GM18511 (cell line): ENCODE results near the gene TSHZ1.
A peak's percentile ranks its signal among the peaks of the same experiment; 100 is the strongest.

Source experiments
- ATAC-seq: cut with Tn5 transposase; IDR thresholded peaks from one replicate; pipeline ENCODE4 v1.9.1; 2021; ENCODE audit warnings: mild to moderate bottlenecking, moderate library complexity; ENCODE audit not compliant: unreplicated experiment

The TSHZ1 gene

DNA sequence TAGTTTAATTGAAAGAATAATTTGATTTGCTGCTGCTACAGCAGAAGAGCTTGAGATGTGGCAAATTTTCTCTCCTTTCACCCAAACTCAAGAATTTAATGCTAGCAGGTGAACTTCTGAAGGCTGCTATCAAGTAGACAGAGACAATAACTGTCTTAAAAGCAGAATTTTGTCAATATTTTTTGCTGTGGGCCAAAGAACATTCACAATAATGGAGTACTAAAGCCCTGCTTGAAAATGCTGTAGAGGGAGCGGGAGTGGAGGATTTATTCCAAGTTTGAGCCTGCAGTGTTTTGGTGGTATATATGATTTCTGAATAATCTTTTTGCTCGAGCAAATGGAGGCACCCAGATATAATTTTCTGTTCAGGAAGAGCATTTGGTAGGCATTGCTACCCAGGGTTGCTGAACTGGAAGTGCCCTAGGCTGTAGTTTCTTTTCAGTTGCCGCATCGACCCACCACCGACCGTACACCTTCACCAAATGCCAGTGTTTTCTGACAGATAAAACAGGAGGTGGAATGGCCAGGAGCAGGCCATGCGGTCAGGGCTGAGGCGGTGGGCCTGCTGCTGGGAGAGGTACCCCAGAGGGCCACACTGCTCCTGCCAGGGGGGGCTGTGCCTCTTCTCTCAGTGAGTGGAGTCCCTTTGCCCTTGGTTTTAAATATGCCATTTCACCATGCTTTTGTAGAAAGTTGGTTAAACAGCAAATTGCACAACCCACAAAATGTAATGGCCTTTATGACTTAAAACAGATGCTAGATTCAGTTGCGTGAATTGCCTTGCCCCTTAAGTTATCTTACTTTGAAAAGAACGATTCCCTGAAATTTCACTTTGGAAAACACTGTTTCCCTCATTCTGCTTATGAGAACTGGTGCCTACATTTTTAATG, 36.4 kb downstream of the TSHZ1 start:
- ATAC-seq = peak; percentile 37

DNA sequence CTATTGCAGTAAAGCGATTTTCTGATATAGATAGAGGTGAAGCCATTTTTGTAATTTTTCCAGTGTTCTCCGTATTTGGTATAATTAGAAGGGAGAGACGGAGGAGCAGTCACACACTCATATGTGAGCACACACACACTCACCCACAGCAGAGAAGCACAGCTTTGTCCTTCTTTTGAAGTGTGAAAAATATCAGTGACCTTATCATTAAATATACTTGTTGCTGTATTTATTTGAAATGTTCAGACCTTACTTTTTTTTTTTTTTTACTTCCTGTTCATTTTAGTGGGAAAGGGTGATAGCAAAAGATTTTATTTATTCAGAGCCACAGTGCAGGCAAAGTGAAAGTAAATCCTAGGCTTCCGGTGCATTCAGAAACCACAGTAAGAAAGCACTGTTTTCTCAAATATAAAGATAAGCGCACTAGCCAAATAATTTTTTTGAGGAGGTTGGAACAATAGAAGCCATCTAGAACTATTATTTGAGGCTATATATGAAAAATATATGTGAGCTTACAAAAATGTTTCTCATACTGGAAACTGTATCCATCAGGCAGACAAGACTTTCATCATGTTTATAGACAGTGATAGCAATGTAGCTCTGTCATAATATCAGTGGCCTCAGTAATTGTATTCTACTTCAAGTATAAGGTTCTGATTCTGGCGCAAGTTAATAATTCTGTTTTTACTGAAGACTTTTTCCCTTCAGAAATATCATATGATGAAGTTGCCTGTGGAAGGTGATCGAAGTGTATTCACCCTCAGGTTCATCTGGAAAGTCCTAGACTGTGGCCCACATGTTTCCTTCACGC, 37.2 kb downstream of the TSHZ1 start:
- peak; percentile 61 for ATAC-seq

DNA sequence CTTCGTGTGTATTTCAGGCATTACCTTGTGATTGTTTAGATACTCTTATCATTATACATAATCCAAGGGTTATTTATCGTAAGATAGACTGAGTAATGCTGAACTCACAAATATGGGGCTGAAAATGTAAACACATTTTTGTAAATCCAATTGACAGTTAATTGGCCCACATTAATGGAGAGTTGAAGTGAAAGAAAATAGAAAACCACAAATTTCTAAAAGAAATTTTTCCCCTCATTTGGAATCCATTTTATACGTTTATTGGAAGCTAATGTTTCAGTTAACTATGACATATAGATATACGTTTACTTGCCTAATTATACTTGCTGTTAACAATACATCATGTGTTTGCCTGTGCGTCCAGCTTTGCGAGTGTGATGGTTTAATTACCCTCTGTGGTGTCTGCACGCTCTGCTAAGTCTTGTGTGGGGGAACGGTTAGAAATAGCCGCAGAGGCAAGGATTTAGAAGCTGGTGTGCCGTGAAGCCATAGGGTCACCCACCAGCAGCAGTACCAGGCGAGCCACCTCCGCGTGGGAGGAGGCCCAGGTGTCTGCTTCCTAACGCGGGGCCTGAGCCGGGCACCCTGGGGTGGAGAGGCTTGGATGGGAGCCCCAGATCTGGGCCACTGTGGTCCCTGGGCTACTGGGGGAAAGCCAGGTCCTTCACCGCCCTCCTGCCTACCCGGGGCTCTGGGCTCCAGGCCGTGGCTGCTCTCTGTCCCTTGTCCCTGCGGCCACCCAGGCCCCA, 38.0 kb downstream of the TSHZ1 start:
- peak; percentile 37 for ATAC-seq

GRCh38 chr18:75249175-75249518, 38.5 kb downstream of the TSHZ1 start:
- peak; percentile 1 for ATAC-seq

DNA sequence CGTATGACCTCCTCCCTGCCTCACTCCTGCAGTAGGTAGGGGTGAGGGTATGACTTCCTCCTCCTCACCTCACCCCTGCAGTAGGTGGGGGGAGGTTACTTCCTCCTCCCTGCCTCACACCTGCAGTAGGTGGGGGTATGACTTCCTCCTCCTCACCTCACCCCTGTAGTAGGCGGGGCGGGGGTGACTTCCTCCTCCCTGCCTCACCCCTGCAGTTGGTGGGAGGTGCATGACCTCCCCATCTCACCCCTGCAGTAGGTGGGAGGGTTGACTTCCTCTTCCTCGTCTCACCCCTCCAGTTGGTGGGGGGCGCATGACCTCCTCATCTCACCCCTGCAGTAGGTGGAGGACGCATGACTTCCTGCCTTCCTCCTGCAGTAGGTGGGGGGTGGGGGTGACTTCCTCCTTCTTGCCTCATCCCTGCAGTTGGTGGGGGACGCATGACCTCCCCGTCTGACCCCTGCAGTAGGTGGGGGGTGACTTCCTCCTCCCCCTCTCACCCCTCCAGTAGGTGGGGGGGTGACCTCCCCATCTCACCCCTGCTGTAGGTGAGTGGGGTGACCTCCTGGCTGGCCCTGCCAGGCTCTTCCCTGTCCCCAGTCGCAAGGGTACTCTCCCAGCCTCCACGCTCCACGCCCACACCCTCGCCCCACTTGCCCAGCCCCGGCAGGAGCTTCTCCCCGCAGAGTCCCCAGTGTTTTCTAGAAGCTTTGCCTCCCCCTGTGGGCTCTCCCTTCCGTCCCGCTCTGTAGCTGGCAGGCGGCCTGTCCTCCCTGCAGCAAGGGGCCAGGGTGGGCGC, 39.3 kb downstream of the TSHZ1 start:
- ATAC-seq = no peak

GRCh38 chr18:75250471-75250821, 39.8 kb downstream of the TSHZ1 start:
- ATAC-seq = no peak

DNA sequence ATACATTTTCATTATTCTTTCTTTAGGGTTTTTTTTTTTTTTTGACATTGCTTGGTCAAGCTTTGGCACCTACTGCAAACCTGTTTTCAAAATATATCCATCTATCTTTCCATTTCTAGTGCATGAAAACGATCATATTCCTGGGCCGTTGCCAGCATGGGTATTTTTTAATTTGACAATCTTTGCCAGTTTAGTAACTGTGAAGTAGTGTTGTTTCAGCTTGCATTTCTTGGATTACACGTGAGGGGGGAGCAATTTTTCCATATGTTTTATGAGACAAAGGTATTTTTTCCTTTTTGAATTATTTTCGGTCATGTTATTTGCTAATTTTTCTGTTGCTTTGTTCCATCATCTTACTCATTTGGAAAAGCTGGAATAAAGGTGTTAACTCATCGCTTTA, 40.9 kb downstream of the TSHZ1 start:
- ATAC-seq = no peak

GRCh38 chr18:75252136-75252535, 41.5 kb downstream of the TSHZ1 start:
- ATAC-seq = no peak

GRCh38 chr18:75253043-75253442, 42.4 kb downstream of the TSHZ1 start:
- no peak for ATAC-seq

GRCh38 chr18:75253784-75254183, 43.2 kb downstream of the TSHZ1 start:
- no peak for ATAC-seq

DNA sequence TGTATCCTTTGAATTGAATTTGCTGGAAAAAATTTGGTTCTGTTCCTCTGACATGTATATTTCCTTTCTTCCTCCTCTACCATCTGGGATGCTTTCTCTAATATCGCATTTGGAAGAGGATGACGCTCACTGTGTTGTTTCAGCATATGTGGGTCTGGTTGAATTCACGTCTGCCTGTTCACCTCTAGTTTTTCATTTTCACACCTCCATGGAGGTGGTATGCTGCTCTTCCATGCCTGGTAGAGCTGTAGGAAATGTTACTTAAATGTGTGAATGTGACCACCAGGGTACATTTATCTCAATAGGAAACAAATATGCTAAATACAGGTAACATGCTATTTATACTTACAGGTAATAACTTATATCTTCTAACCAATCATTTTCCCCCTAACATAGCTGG, 44.5 kb downstream of the TSHZ1 start:
- no peak for ATAC-seq

- no peak for ATAC-seq
Observed at GRCh38 chr18:75256376-75256775, 45.8 kb downstream of the TSHZ1 start.

GRCh38 chr18:75257605-75258004, 47.0 kb downstream of the TSHZ1 start:
- ATAC-seq = no peak

DNA sequence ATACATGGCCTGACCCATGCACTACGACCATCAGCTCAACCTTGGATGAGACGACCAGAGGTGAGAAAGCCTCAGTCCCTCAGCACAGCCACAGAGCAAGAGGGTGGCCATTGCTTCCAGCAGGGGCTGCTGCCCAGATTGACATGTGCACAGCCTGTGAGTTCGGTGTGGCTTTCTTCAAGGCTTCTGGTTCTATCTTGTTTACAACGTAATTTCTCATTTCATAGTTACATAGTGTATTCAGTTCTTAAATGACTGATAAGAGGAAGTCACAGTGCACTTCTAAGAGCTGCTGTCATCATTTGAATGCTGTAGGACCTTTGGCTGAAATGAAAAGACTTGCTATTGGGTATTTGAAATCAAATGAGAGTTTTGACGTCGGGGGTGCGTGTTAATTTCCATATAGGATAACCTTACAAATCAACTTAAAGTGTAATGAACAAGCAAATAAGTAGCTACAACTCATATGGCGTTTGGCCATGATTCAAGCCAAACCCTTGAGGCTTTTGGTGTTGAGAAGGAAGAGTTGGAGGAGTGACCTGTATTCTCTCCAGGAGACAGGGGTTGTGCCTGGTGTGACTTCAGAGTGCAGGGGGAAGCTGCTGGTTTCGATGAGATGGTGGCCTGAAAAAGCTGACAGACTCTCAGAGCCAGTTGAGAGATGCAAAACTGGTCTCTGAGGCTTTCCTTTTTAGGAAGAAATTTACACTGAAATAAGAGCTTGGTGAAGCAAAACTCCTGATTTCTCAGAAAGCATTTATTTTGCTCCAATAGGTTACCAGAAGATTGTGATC, 51.0 kb downstream of the TSHZ1 start:
- ATAC-seq = peak; percentile 90

DNA sequence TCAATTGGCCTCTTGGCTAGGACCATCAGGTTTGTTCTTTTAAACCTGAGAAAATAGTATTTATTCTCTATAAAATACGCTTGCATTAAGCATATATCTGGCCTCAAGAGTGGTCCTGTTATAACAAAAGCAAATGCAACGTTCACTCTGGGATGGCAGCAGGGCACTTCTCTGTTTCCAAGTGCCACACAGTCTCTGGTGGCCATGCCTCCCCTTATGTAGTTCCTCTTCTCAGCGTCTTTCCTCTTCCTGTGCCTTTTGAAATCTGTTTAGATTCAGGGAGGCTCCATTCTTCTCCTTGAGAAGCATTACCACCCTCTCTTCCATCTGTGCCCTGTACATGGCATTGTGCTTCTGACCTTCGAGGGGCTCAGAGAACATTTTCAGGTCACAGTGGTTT, 51.9 kb downstream of the TSHZ1 start:
- ATAC-seq = no peak

- ATAC-seq = no peak
Observed at GRCh38 chr18:75264195-75264594, 53.6 kb downstream of the TSHZ1 start.

DNA sequence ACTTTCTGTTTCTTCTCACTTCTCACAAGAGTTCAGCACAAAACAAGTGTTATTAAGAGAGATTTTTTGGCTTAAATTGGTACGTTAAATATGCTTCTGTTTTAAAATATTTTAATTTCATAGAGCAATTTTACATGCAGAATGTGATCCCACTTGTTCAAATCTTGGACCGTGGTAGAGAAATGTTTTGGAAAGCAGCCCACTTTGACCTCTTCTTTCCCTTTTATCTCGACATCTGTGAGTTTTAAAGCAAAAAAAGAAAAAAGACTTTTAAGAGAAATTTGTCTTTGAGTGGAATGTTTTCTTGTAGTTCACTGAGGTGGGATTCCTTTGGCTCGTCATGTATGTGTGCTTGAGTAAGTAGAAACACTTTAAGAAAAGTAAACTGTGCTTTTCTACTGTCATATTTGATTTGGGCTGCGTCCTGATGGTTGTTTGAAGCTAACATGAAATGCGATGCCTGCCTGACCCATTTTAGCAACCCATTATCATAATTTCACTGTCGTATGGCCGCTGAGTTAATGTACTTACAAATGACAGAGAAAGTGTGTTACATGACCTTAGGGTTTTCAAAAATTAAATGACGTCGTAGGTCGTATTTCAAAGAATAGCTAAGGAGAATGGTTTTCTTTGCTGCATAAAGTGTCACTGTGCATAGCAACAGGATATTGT, 54.5 kb downstream of the TSHZ1 start:
- no peak for ATAC-seq

GRCh38 chr18:75265872-75266271, 55.3 kb downstream of the TSHZ1 start:
- no peak for ATAC-seq

GRCh38 chr18:75267643-75268363, 57.2 kb downstream of the TSHZ1 start:
- ATAC-seq = peak; percentile 88
